Natural killer cell (primary cell): ENCODE measurements around the gene ZNF33B. TPM values are rescaled to one million over a fixed set of nuclear protein-coding genes. Genes with fewer than 3 reads are reported as not detected.
A peak's percentile ranks its signal among the peaks of the same experiment; 100 is the strongest.
"Not testable (repeated sequence)": the region's sequence is repeated elsewhere in the genome, so short reads cannot be mapped to it uniquely, and the experiment has no call there.

Experiments used
- ATAC-seq, 3 donors: fragments of 150-1000 bp in 2 of 3; fragments of 200-7000 bp in 1 of 3; cut with Tn5 transposase; 1 replicate in 1 of 3; 2 replicates in 2 of 3; pipeline ENCODE4 v1.10.0; 2021; ENCODE audit warnings: mild to moderate bottlenecking in 2 of 3, moderate library complexity in 2 of 3
- DNase-seq, 2 donors: peaks; one replicate each; pipeline versions ENCODE4 v3.0.0 to v3.0.0-alpha.2; 2013 to 2021; ENCODE audit warnings: mixed read lengths in 1 of 2
- H3K27ac ChIP-seq: one replicate; pipeline ENCODE4 v1.5.1; 2013; ENCODE audit warnings: mild to moderate bottlenecking, low read length
- H3K27me3 ChIP-seq: one replicate; pipeline ENCODE4 v1.6.1; 2013; ENCODE audit warnings: low read length; ENCODE audit not compliant: control insufficient read depth, insufficient read depth
- H3K36me3 ChIP-seq: one replicate; pipeline ENCODE4 v1.6.1; 2013; ENCODE audit warnings: low read length; ENCODE audit not compliant: control insufficient read depth, insufficient read depth
- H3K4me1 ChIP-seq: one replicate; pipeline ENCODE4 v1.6.1; 2013; ENCODE audit warnings: low read length; ENCODE audit not compliant: control insufficient read depth, insufficient read depth
- H3K4me3 ChIP-seq: one replicate; pipeline ENCODE4 v1.5.1; 2013; ENCODE audit warnings: low read length
- H3K9me3 ChIP-seq: one replicate; pipeline ENCODE4 v1.6.1; 2013; ENCODE audit warnings: low read length; ENCODE audit not compliant: control insufficient read depth, insufficient read depth
- H3K27ac Mint-ChIP-seq, 2 donors: one replicate each; pipeline ENCODE4 v1.8.0; 2022; ENCODE audit warnings: mild to moderate bottlenecking in 2 of 2, mixed read lengths in 2 of 2, moderate library complexity in 1 of 2
- H3K27me3 Mint-ChIP-seq, 2 donors: one replicate each; pipeline ENCODE4 v1.8.0; 2022; ENCODE audit warnings: low read depth in 2 of 2, mixed read lengths in 2 of 2
- H3K36me3 Mint-ChIP-seq: one replicate; pipeline ENCODE4 v1.8.0; 2022; ENCODE audit warnings: mixed read lengths
- H3K4me1 Mint-ChIP-seq, 2 donors: one replicate each; pipeline ENCODE4 v1.8.0; 2022; ENCODE audit warnings: mixed read lengths in 2 of 2
- H3K4me3 Mint-ChIP-seq: one replicate; pipeline ENCODE4 v1.8.0; 2022; ENCODE audit warnings: mild to moderate bottlenecking, moderate library complexity, mixed read lengths
- H3K9me3 Mint-ChIP-seq, 2 donors: one replicate each; pipeline ENCODE4 v1.8.0; 2022; ENCODE audit warnings: mixed read lengths in 2 of 2
- CTCF ChIP-seq: fragments of 200-600 bp; IDR thresholded peaks from one replicate; pipeline ENCODE4 v1.8.0; 2022; ENCODE audit warnings: antibody characterized with exemption
- WGBS: methylation state at CpG from one replicate; pipeline ENCODE4 v1.1.7; 2013; ENCODE audit warnings: missing lambda C conversion rate; ENCODE audit not compliant: insufficient coverage; 5-methylcytosine and 5-hydroxymethylcytosine counted together
- intact Hi-C: fragments of 100-400 bp; cut with micrococcal nuclease; formaldehyde crosslinking; loops from one replicate; pipeline ENCODE4 v1.14.2; 2022
- total RNA-seq, 4 donors: library from RNA; stranded (reverse); fragments of 120-200 nt in 1 of 4; gene quantifications; one replicate each; pipeline versions ENCODE4 v1.2.3 to v1.2.4, GENCODE V29; 2013 to 2022

ZNF33B gene
- total RNA-seq, 3 donors from 2014 or later (not counting 1 experiment from before 2014, with no cell fraction given), result 14.8 to 25.6 (median 17.8) TPM

DNA sequence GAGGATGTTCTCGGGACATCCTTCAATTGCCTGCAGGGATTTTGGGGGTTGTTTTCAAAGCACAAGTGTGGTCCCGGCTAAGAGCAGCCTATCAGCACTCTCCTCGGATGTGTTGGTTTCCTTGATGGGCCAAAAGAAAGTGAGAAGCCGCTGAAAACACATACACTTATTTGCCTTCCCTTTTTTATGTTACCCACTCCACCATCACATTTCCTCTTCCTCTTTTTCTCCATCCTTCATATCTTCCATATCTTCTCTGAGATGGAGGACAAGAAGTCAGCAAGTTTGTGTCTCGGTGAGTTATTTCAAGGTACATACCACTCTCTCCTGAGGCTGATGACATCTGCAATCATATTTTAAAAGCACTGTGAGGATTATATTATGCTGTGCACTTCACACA, 64.0 kb downstream of the ZNF33B start:
- Mint-ChIP-seq H3K27me3 (peaks cover 0 to 9% of the 10 kb centered on the region in 2 donors), H3K4me3 (no peak overlapping the region), H3K9me3 (no peaks in the 10 kb centered on the region), H3K36me3 (no peaks in the 10 kb centered on the region), H3K4me1 (peaks cover 0 to 5% of the 10 kb centered on the region in 2 donors), H3K27ac (no peak overlapping the region)
- H3K27me3 ChIP-seq, result no peaks in the 10 kb centered on the region
- ATAC-seq (no peak), DNase-seq (no peak)
- no peaks in the 10 kb centered on the region for H3K4me1 ChIP-seq
- 13% methylated on average over 4 of the region's 5 CpGs for WGBS
- TF ChIP-seq CTCF, result no peak
- no peak overlapping the region for H3K27ac ChIP-seq
- no peaks in the 10 kb centered on the region for H3K36me3 ChIP-seq
- intact Hi-C loops, result no loop called here
- H3K4me3 ChIP-seq, result no peak overlapping the region
- peaks cover 3% of the 10 kb centered on the region for H3K9me3 ChIP-seq

DNA sequence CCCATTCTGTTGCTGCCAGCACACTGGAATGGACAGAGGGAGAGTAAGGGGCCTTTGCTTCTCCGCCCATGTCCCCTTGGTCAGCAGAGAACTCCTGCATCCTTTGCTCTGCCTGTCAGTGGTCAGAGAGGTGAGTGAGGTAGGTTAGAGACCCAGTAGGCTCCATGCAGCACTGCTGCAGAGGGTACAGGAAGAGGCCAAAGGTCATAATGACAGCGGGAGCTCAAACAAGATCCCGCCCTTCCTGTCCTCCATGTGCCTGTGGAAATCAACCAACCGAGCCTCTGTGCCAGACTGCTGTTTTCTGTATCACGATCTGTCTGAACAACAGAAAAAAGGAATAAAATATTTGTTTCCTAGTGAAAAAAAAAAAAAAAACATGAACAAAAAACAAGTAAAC, 81.4 kb downstream of the ZNF33B start:
- ATAC-seq (no peak), DNase-seq (no peak)
- peaks cover 7 to 8% of the 10 kb centered on the region in 2 donors for H3K27me3 Mint-ChIP-seq
- intact Hi-C loops, result loop anchor here (10.0 kb wide), 1 partner anchor 1018 kb away; the partner anchor contains the start of gene ZNF239
- Histone ChIP-seq H3K9me3 (no peaks in the 10 kb centered on the region), H3K27ac (no peak overlapping the region), H3K36me3 (no peaks in the 10 kb centered on the region), H3K4me1 (peaks cover 7% of the 10 kb centered on the region), H3K4me3 (no peak overlapping the region), H3K27me3 (no peaks in the 10 kb centered on the region)
- H3K36me3 Mint-ChIP-seq, result no peaks in the 10 kb centered on the region
- TF ChIP-seq CTCF, result no peak
- no peak overlapping the region for H3K27ac Mint-ChIP-seq
- no peaks in the 10 kb centered on the region for H3K9me3 Mint-ChIP-seq
- 93% methylated on average over 4 of the region's 5 CpGs for WGBS
- H3K4me3 Mint-ChIP-seq, result no peak overlapping the region
- H3K4me1 Mint-ChIP-seq, result peaks cover 11 to 16% of the 10 kb centered on the region in 2 donors

- H3K9me3 Mint-ChIP-seq, H3K4me3 ChIP-seq, ATAC-seq, H3K27me3 ChIP-seq, DNase-seq, H3K36me3 ChIP-seq, H3K9me3 ChIP-seq, H3K27ac ChIP-seq, H3K36me3 Mint-ChIP-seq, H3K27me3 Mint-ChIP-seq: not testable (repeated sequence)
- Mint-ChIP-seq H3K4me3 (peak overlapping the region; percentile 95), H3K27ac (peak overlapping the region; percentile 91 to 100), H3K4me1 (peaks cover 31 to 39% of the 10 kb centered on the region in 2 donors)
- intact Hi-C loops, result loop anchor here (2.0 to 10.0 kb wide), 2 partner anchors 229 to 1021 kb away; partner anchors contain the start of genes BMS1 and ZNF239
- H3K4me1 ChIP-seq, result peaks cover 19% of the 10 kb centered on the region
- WGBS, result 99% methylated on average over 12 of the region's 12 CpGs
Observed at GRCh38 chr10:42553576-42553975, 84.8 kb downstream of the ZNF33B start.

DNA sequence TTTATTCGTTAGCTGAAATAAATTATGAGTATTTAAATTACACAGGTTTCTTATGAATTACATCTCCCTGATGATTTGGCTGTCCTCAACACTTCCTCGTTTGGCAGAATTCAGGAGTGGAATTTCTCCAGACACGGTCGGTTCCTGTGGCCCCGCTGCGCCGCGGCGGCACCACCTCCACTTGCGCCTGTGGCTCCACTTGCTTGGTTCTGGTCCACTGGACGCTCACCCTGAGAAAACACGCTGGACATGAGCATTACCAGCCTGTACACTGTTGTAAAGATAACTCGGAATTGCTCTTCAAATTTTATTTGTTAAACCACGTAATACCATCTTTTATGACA, 85.3 kb downstream of the ZNF33B start:
- H3K27me3 ChIP-seq, result no peaks in the 10 kb centered on the region
- peak overlapping the region; percentile 59 for H3K4me3 ChIP-seq
- Mint-ChIP-seq H3K27ac (peak overlapping the region; percentile 91 to 100), H3K27me3 (peaks cover 0 to 3% of the 10 kb centered on the region in 2 donors), H3K36me3 (no peaks in the 10 kb centered on the region), H3K4me3 (peak overlapping the region; percentile 95), H3K9me3 (no peaks in the 10 kb centered on the region), H3K4me1 (peaks cover 33 to 40% of the 10 kb centered on the region in 2 donors)
- WGBS, result 10% methylated on average over 14 of the region's 14 CpGs
- intact Hi-C loops, result loop anchor here (2.0 to 10.0 kb wide), 2 partner anchors 230 to 1022 kb away; partner anchors contain the start of genes BMS1 and ZNF239
- DNase-seq (no peak), ATAC-seq (peak in 1 of 3 donors; percentile 2)
- peaks cover 19% of the 10 kb centered on the region for H3K4me1 ChIP-seq
- no peaks in the 10 kb centered on the region for H3K9me3 ChIP-seq
- TF ChIP-seq CTCF, result no peak
- H3K36me3 ChIP-seq, result no peaks in the 10 kb centered on the region
- H3K27ac ChIP-seq, result no peak overlapping the region
